Neuronal stem cell (in vitro differentiated cells): ENCODE measurements around the gene CD52.

Source experiments
- DNase-seq: peaks from one replicate; pipeline ENCODE4 v3.0.0-alpha.2; 2013; ENCODE audit warnings: low spot score
- H2AFZ ChIP-seq: one replicate; pipeline ENCODE4 v1.6.1; 2013; ENCODE audit warnings: mild to moderate bottlenecking, low read length, inconsistent platforms
- H2AK5ac ChIP-seq: 2 replicates; pipeline ENCODE4 v1.6.1; 2013; ENCODE audit warnings: low read depth, mild to moderate bottlenecking, inconsistent platforms, low read length, moderate library complexity, mixed read lengths
- H2BK120ac ChIP-seq: 2 replicates; pipeline ENCODE4 v1.6.1; 2013; ENCODE audit warnings: low read depth, mild to moderate bottlenecking, inconsistent platforms, low read length, moderate library complexity, mixed read lengths
- H2BK12ac ChIP-seq: one replicate; pipeline ENCODE4 v1.6.1; 2013; ENCODE audit warnings: low read length, inconsistent platforms
- H2BK15ac ChIP-seq: 2 replicates; pipeline ENCODE4 v1.6.1; 2013; ENCODE audit warnings: mild to moderate bottlenecking, low read length, inconsistent platforms, mixed read lengths
- H2BK5ac ChIP-seq: one replicate; pipeline ENCODE4 v1.6.1; 2013; ENCODE audit warnings: inconsistent platforms, mild to moderate bottlenecking, low read length, moderate library complexity
- H3K14ac ChIP-seq: one replicate; pipeline ENCODE4 v1.6.1; 2013; ENCODE audit warnings: low read length, inconsistent platforms
- H3K18ac ChIP-seq: 2 replicates; pipeline ENCODE4 v1.6.1; 2013; ENCODE audit warnings: low read length, inconsistent platforms
- H3K23ac ChIP-seq: 2 replicates; pipeline ENCODE4 v1.6.1; 2013; ENCODE audit warnings: low read depth, mild to moderate bottlenecking, mixed read lengths, low read length, inconsistent platforms; ENCODE audit not compliant: poor library complexity
- H3K27ac ChIP-seq: replicated peaks from 3 replicates; pipeline ENCODE4 v1.5.1; 2013; ENCODE audit warnings: low read length, inconsistent platforms
- H3K27me3 ChIP-seq, 3 experiments: 2 replicates each; pipeline ENCODE4 v1.6.1; 2013; ENCODE audit warnings: low read length in 3 of 3, mild to moderate bottlenecking in 2 of 3, inconsistent platforms in 1 of 3, low read depth in 1 of 3, mixed read lengths in 1 of 3, moderate library complexity in 1 of 3; ENCODE audit not compliant: control insufficient read depth in 3 of 3, insufficient read depth in 3 of 3
- H3K36me3 ChIP-seq, 2 donors: replicated peaks in 1 of 2; 2 replicates each; pipeline ENCODE4 v1.6.1; 2013; ENCODE audit warnings: low read length in 2 of 2; ENCODE audit not compliant: control insufficient read depth in 2 of 2, insufficient read depth in 2 of 2
- H3K4ac ChIP-seq: 2 replicates; pipeline ENCODE4 v1.6.1; 2013; ENCODE audit warnings: inconsistent platforms, mild to moderate bottlenecking, low read length, moderate library complexity
- H3K4me1 ChIP-seq, 2 donors: 1 replicate in 1 of 2; 2 replicates in 1 of 2; pipeline ENCODE4 v1.6.1; 2013; ENCODE audit warnings: low read length in 2 of 2, low read depth in 1 of 2; ENCODE audit not compliant: control insufficient read depth in 2 of 2, insufficient read depth in 1 of 2
- H3K4me2 ChIP-seq: one replicate; pipeline ENCODE4 v1.6.1; 2013; ENCODE audit warnings: mild to moderate bottlenecking, low read length, inconsistent platforms; ENCODE audit not compliant: insufficient read depth, poor library complexity, severe bottlenecking
- H3K4me3 ChIP-seq, 2 donors: 2 replicates each; pipeline ENCODE4 v1.5.1; 2013; ENCODE audit warnings: low read length in 2 of 2, mild to moderate bottlenecking in 2 of 2, inconsistent platforms in 1 of 2, moderate library complexity in 1 of 2
- H3K79me1 ChIP-seq: one replicate; pipeline ENCODE4 v1.6.1; 2013; ENCODE audit warnings: low read depth, mild to moderate bottlenecking, inconsistent platforms, low read length, moderate library complexity
- H3K9ac ChIP-seq: one replicate; pipeline ENCODE4 v1.6.1; 2013; ENCODE audit warnings: mild to moderate bottlenecking, low read depth, low read length, inconsistent platforms; ENCODE audit not compliant: poor library complexity
- H3K9me3 ChIP-seq, 2 donors: replicated peaks in 1 of 2; 2 replicates each; pipeline versions ENCODE3 to v1.6.1; 2013; ENCODE audit warnings: low read length in 2 of 2, mild to moderate bottlenecking in 2 of 2, inconsistent platforms in 1 of 2, low read depth in 1 of 2, mixed read lengths in 1 of 2, moderate library complexity in 1 of 2; ENCODE audit not compliant: control insufficient read depth in 2 of 2, insufficient read depth in 1 of 2
- H4K8ac ChIP-seq: one replicate; pipeline ENCODE4 v1.6.1; 2013; ENCODE audit warnings: low read depth, mild to moderate bottlenecking, inconsistent platforms, low read length, moderate library complexity
- H4K91ac ChIP-seq: one replicate; pipeline ENCODE4 v1.6.1; 2013; ENCODE audit warnings: low read length, low read depth, mild to moderate bottlenecking, inconsistent platforms; ENCODE audit not compliant: poor library complexity
- WGBS, 2 donors: extraction: QIAGEN DNeasy Blood & Tissue Kit; methylation state at CpG; one replicate each; pipeline ENCODE4 v1.1.7; 2013; ENCODE audit warnings: missing lambda C conversion rate in 2 of 2, mixed read lengths in 1 of 2; ENCODE audit not compliant: insufficient read length in 2 of 2, insufficient replicate concordance in 1 of 2; ENCODE audit errors: extremely low coverage in 2 of 2; 5-methylcytosine and 5-hydroxymethylcytosine counted together

The CD52 gene

GRCh38 chr1:26297057-26297790 lies 20.5 kb upstream of the CD52 start:
- Histone ChIP-seq H3K18ac (no peak overlapping the region), H3K27me3 (no peaks in the 10 kb centered on the region), H3K23ac (peak overlapping the region; percentile 77), H2BK120ac (no peak overlapping the region), H3K9ac (no peak overlapping the region), H3K4me1 (no peaks in the 10 kb centered on the region), H4K91ac (no peak overlapping the region), H3K36me3 (no peaks in the 10 kb centered on the region), H3K9me3 (no peaks in the 10 kb centered on the region), H2AK5ac (peak overlapping the region; percentile 36), H3K4me2 (no peak overlapping the region), H2BK15ac (no peak overlapping the region), H4K8ac (no peak overlapping the region), H2BK12ac (no peak overlapping the region), H3K4me3 (no peak overlapping the region), H3K14ac (no peak overlapping the region), H3K4ac (peak overlapping the region; percentile 40), H2BK5ac (no peak overlapping the region), H2AFZ (no peak overlapping the region), H3K27ac (no peak overlapping the region), H3K79me1 (peaks cover 2% of the 10 kb centered on the region)
- WGBS, 2 donors = no CpG with 5 or more reads among the region's 12 CpGs
- DNase-seq = no peak

GRCh38 chr1:26297791-26298124 lies 20.0 kb upstream of the CD52 start:
- Histone ChIP-seq H3K23ac (no peak overlapping the region), H3K4me1 (no peaks in the 10 kb centered on the region), H4K91ac (no peak overlapping the region), H3K79me1 (peaks cover 2% of the 10 kb centered on the region), H2BK15ac (no peak overlapping the region), H3K27ac (no peak overlapping the region), H4K8ac (no peak overlapping the region), H3K4me3 (no peak overlapping the region), H3K27me3 (no peaks in the 10 kb centered on the region), H3K9me3 (no peaks in the 10 kb centered on the region), H2AFZ (no peak overlapping the region), H2AK5ac (peak overlapping the region; percentile 16), H3K4me2 (no peak overlapping the region), H3K4ac (no peak overlapping the region), H2BK120ac (no peak overlapping the region), H2BK5ac (no peak overlapping the region), H3K14ac (no peak overlapping the region), H2BK12ac (no peak overlapping the region), H3K18ac (no peak overlapping the region), H3K9ac (no peak overlapping the region), H3K36me3 (no peaks in the 10 kb centered on the region)
- no peak for DNase-seq
- no CpG with 5 or more reads among the region's 6 CpGs for WGBS, 2 donors

DNA sequence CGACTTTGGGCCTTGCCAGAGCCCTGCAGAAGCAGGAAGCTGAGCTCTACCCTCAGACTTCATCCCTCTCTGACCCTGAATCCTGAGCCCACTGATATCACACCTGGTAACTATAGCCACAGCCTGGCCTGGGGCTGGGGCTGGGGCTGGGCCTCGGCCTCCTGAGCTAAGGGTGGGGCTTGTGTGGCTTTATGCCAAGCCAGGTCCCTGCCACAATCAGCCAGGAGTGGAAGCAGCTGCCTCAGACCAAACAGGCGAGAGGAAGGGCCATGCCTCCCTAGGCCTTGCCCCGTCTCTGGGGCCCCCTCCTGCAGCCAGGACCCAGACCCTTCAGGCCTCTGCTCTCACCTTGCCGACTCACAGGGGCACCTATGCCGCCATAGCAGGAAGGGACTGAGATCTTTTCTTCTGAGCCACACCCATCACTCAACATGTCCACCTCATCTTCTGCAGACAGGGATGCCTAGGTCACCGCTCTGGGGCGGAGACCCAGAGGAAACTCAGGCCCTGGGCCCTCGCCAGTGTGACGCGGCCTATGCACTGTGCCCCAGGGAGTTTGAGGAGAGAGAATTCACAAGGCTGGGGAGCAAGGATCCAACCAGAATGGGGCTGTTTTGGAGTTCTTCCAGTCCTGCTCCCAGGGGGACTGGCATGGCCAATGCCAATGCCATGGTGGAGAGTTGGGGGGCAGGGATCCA lies 17.0 kb upstream of the CD52 start:
- no peaks in the 10 kb centered on the region for H3K27me3 ChIP-seq
- H2AK5ac ChIP-seq = no peak overlapping the region
- H3K9me3 ChIP-seq = no peaks in the 10 kb centered on the region
- H3K4ac ChIP-seq = no peak overlapping the region
- no CpG with 5 or more reads among the region's 11 CpGs for WGBS, 2 donors
- H2AFZ ChIP-seq = no peak overlapping the region
- H2BK12ac ChIP-seq = no peak overlapping the region
- H2BK15ac ChIP-seq = no peak overlapping the region
- no peak overlapping the region for H3K27ac ChIP-seq
- H4K8ac ChIP-seq = no peak overlapping the region
- H3K4me3 ChIP-seq = no peak overlapping the region
- peaks cover 4% of the 10 kb centered on the region for H3K79me1 ChIP-seq
- no peak overlapping the region for H3K4me2 ChIP-seq
- no peak overlapping the region for H2BK120ac ChIP-seq
- H3K14ac ChIP-seq = no peak overlapping the region
- H3K18ac ChIP-seq = no peak overlapping the region
- no peak overlapping the region for H4K91ac ChIP-seq
- no peak overlapping the region for H3K23ac ChIP-seq
- peaks cover 0 to 1% of the 10 kb centered on the region in 2 donors for H3K4me1 ChIP-seq
- no peak overlapping the region for H2BK5ac ChIP-seq
- H3K9ac ChIP-seq = peak overlapping the region; percentile 51
- no peak for DNase-seq
- no peaks in the 10 kb centered on the region for H3K36me3 ChIP-seq

DNA sequence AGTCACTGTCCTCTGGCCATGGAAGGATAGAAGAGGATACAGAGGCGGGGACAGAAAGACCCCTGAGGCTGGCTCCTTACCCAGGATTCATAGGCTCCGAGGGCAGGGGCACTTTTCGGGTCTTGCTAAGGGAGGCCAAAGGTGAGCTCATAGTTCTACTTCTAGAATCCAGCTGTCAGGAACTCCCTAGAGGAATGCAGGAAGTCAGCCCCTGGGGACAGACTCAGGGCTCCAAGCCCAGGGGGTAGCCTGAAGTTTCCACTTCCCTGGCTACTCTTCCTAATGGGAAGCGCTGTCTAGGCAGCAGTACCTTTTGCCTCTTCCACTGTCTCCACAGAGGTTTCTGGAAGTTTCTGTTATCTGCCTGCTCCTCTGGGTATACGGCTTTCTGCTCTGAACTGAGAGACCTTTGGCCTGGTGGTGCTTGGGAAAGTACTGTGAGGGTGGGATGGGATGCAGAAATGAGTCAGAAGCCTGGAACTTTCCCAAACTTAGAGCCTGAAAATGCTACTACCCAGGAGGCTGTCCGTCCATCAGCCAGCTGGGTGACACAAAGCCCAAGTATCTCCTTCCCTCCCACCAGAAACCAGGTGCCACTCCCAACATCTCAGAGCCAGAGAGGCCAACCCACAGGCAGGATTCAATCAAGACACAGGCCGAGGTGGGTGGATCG lies 14.9 kb upstream of the CD52 start:
- Histone ChIP-seq H3K4me3 (no peak overlapping the region), H2AK5ac (no peak overlapping the region), H4K91ac (no peak overlapping the region), H3K18ac (no peak overlapping the region), H3K14ac (no peak overlapping the region), H3K9me3 (no peaks in the 10 kb centered on the region), H2BK5ac (no peak overlapping the region), H3K27ac (no peak overlapping the region), H2BK15ac (no peak overlapping the region), H3K9ac (no peak overlapping the region), H4K8ac (no peak overlapping the region), H3K23ac (no peak overlapping the region), H3K4ac (no peak overlapping the region), H3K36me3 (no peaks in the 10 kb centered on the region), H2BK12ac (no peak overlapping the region), H3K4me1 (peaks cover 5% of the 10 kb centered on the region in 2 donors), H3K27me3 (no peaks in the 10 kb centered on the region), H3K4me2 (no peak overlapping the region), H2BK120ac (no peak overlapping the region), H2AFZ (no peak overlapping the region), H3K79me1 (peaks cover 5% of the 10 kb centered on the region)
- DNase-seq = no peak
- no CpG with 5 or more reads among the region's 8 CpGs for WGBS, 2 donors
